ENCODE results near the gene CIRBP. TPM values are rescaled to one million over a fixed set of nuclear protein-coding genes. Genes with fewer than 3 reads are reported as not detected.

Gene CIRBP
- polyA plus RNA-seq, 1 of the 3 experiments (the other 2 are of a cell fraction) = 762 TPM

- TF ChIP-seq ZBTB33 (IDR thresholded peaks at IDR 0.05; ENCODE audit: borderline replicate concordance, low read depth) (no peak), SMC3 (IDR thresholded peaks at IDR 0.05; ENCODE audit: low read depth, low read length) (no peak), TEAD4 (IDR thresholded peaks at IDR 0.05; ENCODE audit: borderline replicate concordance, insufficient read depth) (no peak), NRF1 (IDR thresholded peaks at IDR 0.05; ENCODE audit: low read depth, low read length) (no peak)
Measured at GRCh38 chr19:1224847-1225246, 44.3 kb upstream of the CIRBP start (continued).

- CTCF ChIA-PET = interaction anchor here (0.7 to 2.2 kb wide), 8 partner anchors 9 to 196 kb away, joined by 3 to 12 read pairs (median 6); partner anchors contain the start of gene ATP5F1D
- DNase-seq = no peak
- no peak overlapping the region for H3K9ac ChIP-seq
- H3K4me1 ChIP-seq (ENCODE audit: control insufficient read depth in 1 of 2, insufficient read depth in 2 of 2, low read depth in 1 of 2, low read length in 1 of 2) = peaks cover 0 to 5% of the 10 kb centered on the region in 2 experiments; a peak in 1 of 4 replicates
- peaks cover 5% of the 10 kb centered on the region for H3K79me2 ChIP-seq (ENCODE audit: insufficient read depth)
- no peaks in the 10 kb centered on the region for H3K27me3 ChIP-seq (ENCODE audit: insufficient read depth)
- H3K4me2 ChIP-seq = no peak overlapping the region
- no peak overlapping the region for H3K27ac ChIP-seq (ENCODE audit: low read depth in 2 of 2, low read length in 1 of 2)
- no peaks in the 10 kb centered on the region for H3K9me2 ChIP-seq
- H3K9me3 ChIP-seq = no peaks in the 10 kb centered on the region
- peaks cover 15% of the 10 kb centered on the region; the same call in 1 of the 2 replicates for H4K20me1 ChIP-seq (ENCODE audit: insufficient read depth)
- TF ChIP-seq EZH2phosphoT487 (IDR thresholded peaks at IDR 0.05; ENCODE audit: borderline replicate concordance, low read depth) = no peak
- TF ChIP-seq MXI1 (IDR thresholded peaks at IDR 0.05; ENCODE audit: low read depth, low read length) = no peak
- TF ChIP-seq RFX5 (IDR thresholded peaks at IDR 0.05; ENCODE audit: low read length) = no peak
- no peak for TF ChIP-seq ELF1 (IDR thresholded peaks at IDR 0.05)
- TF ChIP-seq ZBTB33 (IDR thresholded peaks at IDR 0.05; ENCODE audit: borderline replicate concordance, low read depth) = no peak
- no peak for TF ChIP-seq PBX3 (IDR thresholded peaks at IDR 0.05)
- no peak for TF ChIP-seq EP300 (IDR thresholded peaks at IDR 0.05; ENCODE audit: borderline replicate concordance in 1 of 2, low read depth in 1 of 2, low read length in 1 of 2)
- TF ChIP-seq RCOR1 (IDR thresholded peaks at IDR 0.05; ENCODE audit: low read length) = no peak
- no peak for TF ChIP-seq FOXM1 (IDR thresholded peaks at IDR 0.05; ENCODE audit: low read depth)
- TF ChIP-seq YY1 (IDR thresholded peaks at IDR 0.05; ENCODE audit: low read depth) = no peak
- no peak for TF ChIP-seq GATA2 (CRISPR knock-in tag; IDR thresholded peaks at IDR 0.05)
- TF ChIP-seq FOXJ3 (CRISPR knock-in tag; IDR thresholded peaks at IDR 0.05) = no peak
- no peak for TF ChIP-seq CTCF (IDR thresholded peaks at IDR 0.05)
- no peak for TF ChIP-seq MAX (IDR thresholded peaks at IDR 0.05; ENCODE audit: low read depth)
- no peak for TF ChIP-seq MEF2A (IDR thresholded peaks at IDR 0.05; ENCODE audit: borderline replicate concordance, low read depth)
- no peak for TF ChIP-seq IRF3 (IDR thresholded peaks at IDR 0.05; ENCODE audit: low read depth, low read length)
- TF ChIP-seq SMC3 (IDR thresholded peaks at IDR 0.05; ENCODE audit: low read depth, low read length) = no peak
- H3K36me3 ChIP-seq (replicated peaks in 1 of 2; ENCODE audit: control insufficient read depth in 1 of 2, insufficient read depth in 2 of 2, low read length in 1 of 2) = peaks cover 0 to 59% of the 10 kb centered on the region in 2 experiments
- peaks cover 3% of the 10 kb centered on the region for H3F3A ChIP-seq (replicated peaks; ENCODE audit: insufficient read depth)
- H3K4me3 ChIP-seq (ENCODE audit: low read depth in 2 of 2, low read length in 1 of 2) = no peak overlapping the region
- H2AFZ ChIP-seq (ENCODE audit: low read depth) = no peak overlapping the region
- POLR2A ChIA-PET = interaction anchor here (1.1 to 1.7 kb wide), 2 partner anchors 11 to 44 kb away, joined by 4 to 6 read pairs; partner anchors contain the start of gene CIRBP
- WGBS (ENCODE audit: low lambda C conversion rate) = 88% methylated on average over 15 of the region's 29 CpGs
Measured at GRCh38 chr19:1225440-1226226, 43.5 kb upstream of the CIRBP start.
